AG04450 (cell line): Measurements from ENCODE around the gene DMPK. TPM values are rescaled to one million over a fixed set of nuclear protein-coding genes. Genes with fewer than 3 reads are reported as not detected.
A peak's percentile ranks its signal among the peaks of the same experiment; 100 is the strongest.

ENCODE experiments used
- CTCF ChIA-PET: fragments of 300-600, 350-600 bp; formaldehyde crosslinking; extraction: SDS; loops from one replicate; lab custom pipeline; 2022; ENCODE audit warnings: antibody characterized with exemption, inconsistent platforms; lab: Charles Lee
- POLR2A ChIA-PET: fragments of 350-600 bp; formaldehyde crosslinking; extraction: SDS; loops from one replicate; lab custom pipeline; 2021; ENCODE audit warnings: antibody characterized with exemption, inconsistent platforms; lab: Yijun Ruan, JAX
- DNase-seq: peaks from one replicate; pipeline ENCODE4 v3.0.0-alpha.2; 2011; ENCODE audit warnings: low read depth, low spot score
- H3K27ac ChIP-seq: one replicate; pipeline ENCODE4 v1.5.1; 2012; ENCODE audit warnings: low read depth, low read length, control low read depth
- H3K27me3 ChIP-seq: one replicate; pipeline ENCODE4 v1.6.0; 2012; ENCODE audit warnings: low read length; ENCODE audit not compliant: control insufficient read depth, insufficient read depth
- H3K4me3 ChIP-seq: 2 replicates; pipeline ENCODE4 v1.5.1; 2011; ENCODE audit warnings: mild to moderate bottlenecking, low read depth, low read length, control low read depth
- H3K9me3 ChIP-seq: 2 replicates; pipeline ENCODE4 v1.5.1; 2012; ENCODE audit warnings: low read length; ENCODE audit not compliant: control insufficient read depth, insufficient read depth
- CTCF ChIP-seq: IDR thresholded peaks from 2 replicates; pipeline ENCODE4 v1.5.1; 2011; ENCODE audit warnings: low read depth, low read length, control low read depth, inconsistent platforms
- polyA plus RNA-seq: library from polyadenylated mRNA; depleted of rRNA; stranded (reverse); fragments of >200 nt; gene quantifications from 2 replicates; pipeline ENCODE4 v1.2.3, GENCODE V29; 2011

DMPK gene
- polyA plus RNA-seq, 1 experiment = 24.5 TPM

DNA sequence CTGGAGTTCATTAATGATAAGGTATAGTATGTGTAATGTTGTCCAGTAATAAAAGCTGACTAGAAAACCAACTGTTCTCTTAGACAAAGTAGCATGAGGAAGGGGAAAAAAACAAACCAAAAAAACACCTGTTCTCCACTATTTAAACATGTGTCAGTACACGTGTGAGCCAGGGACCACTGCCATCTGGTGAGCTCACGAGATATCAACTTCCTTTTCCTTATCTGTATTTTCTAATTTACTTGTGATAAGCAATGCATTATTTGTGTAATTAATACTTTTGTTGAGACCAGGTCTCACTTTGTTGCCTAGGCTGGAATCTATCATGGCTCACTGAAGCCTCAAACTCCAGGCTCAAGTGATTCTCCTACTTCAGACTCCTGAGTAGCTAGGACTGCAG lies 8.9 kb downstream of the DMPK start:
- Histone ChIP-seq H3K27me3 (no peaks in the 10 kb centered on the region), H3K9me3 (no peaks in the 10 kb centered on the region; the same call in 1 of the 2 replicates), H3K27ac (no peak overlapping the region), H3K4me3 (no peak overlapping the region)
- ChIA-PET POLR2A (interaction anchor here (1.0 to 1.2 kb wide), 2 partner anchors 10 to 26 kb away, joined by 4 to 8 read pairs; no protein-coding TSS in a partner anchor), CTCF (interaction anchor here (1.1 kb wide), 1 partner anchor 26 kb away, joined by 3 read pairs; no protein-coding TSS in a partner anchor)
- no peak for TF ChIP-seq CTCF
- no peak for DNase-seq

DNA sequence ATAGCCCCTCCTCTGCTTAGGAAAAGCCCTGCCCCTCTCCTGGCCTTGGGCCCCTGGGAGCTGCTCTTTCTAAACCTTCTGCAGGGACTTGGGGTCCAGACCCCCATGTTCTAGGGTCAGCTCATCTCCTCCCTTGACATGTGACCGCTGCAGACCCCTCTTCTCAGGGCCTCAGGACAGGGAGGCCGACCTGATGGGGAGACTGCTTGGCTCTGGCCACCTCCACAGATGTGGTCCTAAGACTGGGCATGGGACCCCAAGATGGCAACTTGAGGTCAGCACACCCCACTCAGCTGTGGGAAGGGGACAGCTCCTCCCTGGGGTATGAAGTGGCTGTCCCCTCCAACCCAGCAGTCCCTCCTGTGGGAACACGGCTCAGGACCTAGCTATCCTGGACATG lies 9.4 kb downstream of the DMPK start:
- POLR2A ChIA-PET = interaction anchor here (1.0 to 1.2 kb wide), 2 partner anchors 10 to 26 kb away, joined by 4 to 8 read pairs; no protein-coding TSS in a partner anchor
- TF ChIP-seq CTCF = no peak
- H3K27me3 ChIP-seq = no peaks in the 10 kb centered on the region
- H3K9me3 ChIP-seq = no peaks in the 10 kb centered on the region; the same call in 1 of the 2 replicates
- no peak overlapping the region for H3K4me3 ChIP-seq
- H3K27ac ChIP-seq = no peak overlapping the region
- CTCF ChIA-PET = interaction anchor here (1.1 kb wide), 1 partner anchor 26 kb away, joined by 3 read pairs; no protein-coding TSS in a partner anchor
- no peak for DNase-seq

DNA sequence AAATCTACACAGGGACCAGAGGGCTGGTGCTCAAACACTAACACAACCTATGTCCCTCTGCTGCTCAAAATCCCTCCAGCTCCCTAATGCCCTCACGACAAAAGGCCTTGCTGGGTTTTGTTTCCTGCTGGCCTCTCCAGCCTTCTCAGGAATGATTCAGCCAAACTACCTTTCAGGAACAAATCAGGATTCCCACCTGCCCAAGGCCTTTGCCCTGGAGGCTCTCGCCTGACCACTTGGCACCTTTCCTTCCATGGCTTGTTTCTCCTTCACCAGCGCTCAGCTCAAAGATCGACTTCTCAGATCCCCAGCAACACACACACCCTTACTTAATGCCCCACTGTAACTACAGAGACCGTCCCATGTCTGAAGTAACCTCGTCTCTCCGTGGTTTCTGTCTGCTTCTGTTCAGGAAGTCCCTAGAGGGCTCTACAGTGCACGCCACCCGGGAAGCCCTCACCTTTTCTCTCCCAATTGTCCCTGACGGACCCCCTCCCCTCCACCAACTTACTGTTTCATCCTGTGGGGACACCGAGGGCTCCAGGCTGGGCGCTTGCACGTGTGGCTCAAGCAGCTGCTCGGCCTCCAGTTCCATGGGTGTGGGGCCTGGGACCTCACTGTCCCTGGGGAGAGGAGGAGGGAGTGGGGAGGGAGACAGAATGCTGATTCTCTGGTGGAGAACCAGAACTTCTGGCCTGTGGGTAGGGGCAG lies 10.0 kb downstream of the DMPK start:
- ChIA-PET CTCF (interaction anchor here (1.1 kb wide), 1 partner anchor 27 kb away, joined by 3 read pairs; no protein-coding TSS in a partner anchor), POLR2A (interaction anchor here (0.9 to 1.2 kb wide), 3 partner anchors 11 to 27 kb away, joined by 3 to 8 read pairs (median 4); no protein-coding TSS in a partner anchor)
- Histone ChIP-seq H3K4me3 (no peak overlapping the region), H3K27ac (no peak overlapping the region), H3K9me3 (no peaks in the 10 kb centered on the region), H3K27me3 (no peaks in the 10 kb centered on the region)
- no peak for TF ChIP-seq CTCF
- DNase-seq = no peak

DNA sequence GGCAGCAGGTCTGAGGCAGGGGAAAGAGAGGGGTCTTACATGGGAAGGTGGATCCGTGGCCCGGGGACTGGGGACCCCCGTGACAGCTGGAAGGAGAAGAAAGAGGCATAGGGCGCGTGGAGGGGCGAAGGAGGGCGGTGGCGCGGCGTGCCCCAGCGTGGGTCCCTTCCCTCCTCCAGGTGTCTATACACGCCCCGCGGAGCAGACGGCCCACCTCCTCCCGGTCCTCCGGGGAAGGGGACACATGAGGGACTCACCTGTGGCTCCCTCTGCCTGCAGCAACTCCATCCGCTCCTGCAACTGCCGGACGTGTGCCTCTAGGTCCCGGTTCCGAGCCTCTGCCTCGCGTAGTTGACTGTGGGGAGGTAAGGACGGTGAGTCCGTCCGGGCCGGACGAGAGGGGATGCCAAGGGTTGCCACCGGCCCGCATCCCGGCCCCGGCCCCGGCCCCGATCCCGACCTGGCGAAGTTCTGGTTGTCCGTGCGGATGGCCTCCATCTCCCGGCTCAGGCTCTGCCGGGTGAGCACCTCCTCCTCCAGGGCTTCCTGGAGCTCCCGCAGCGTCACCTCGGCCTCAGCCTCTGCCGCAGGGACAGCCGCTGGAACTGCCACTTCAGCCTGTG lies 10.9 kb downstream of the DMPK start:
- Histone ChIP-seq H3K4me3 (peak overlapping the region; percentile 37; the same call in 1 of the 2 replicates), H3K9me3 (no peaks in the 10 kb centered on the region; the same call in 1 of the 2 replicates), H3K27ac (no peak overlapping the region), H3K27me3 (no peaks in the 10 kb centered on the region)
- DNase-seq = no peak
- ChIA-PET POLR2A (interaction anchor here (0.9 to 4.7 kb wide), 6 partner anchors 11 to 115 kb away, joined by 3 to 50 read pairs (median 24); partner anchors contain the start of gene DMPK), CTCF (interaction anchor here (2.3 kb wide), 2 partner anchors 29 to 45 kb away, joined by 14 to 45 read pairs; no protein-coding TSS in a partner anchor)
- TF ChIP-seq CTCF = no peak
